Erythroblast (primary cell): ENCODE results near the gene HMGN3.

ENCODE experiments used
- GATA1 ChIP-seq: IDR thresholded peaks from 2 replicates; pipeline ENCODE4 v1.6.1; 2011; ENCODE audit warnings: low read depth, mild to moderate bottlenecking, control low read depth, low read length, moderate library complexity
- POLR2A ChIP-seq: IDR thresholded peaks from 2 replicates; pipeline ENCODE4 v1.6.1; 2011; ENCODE audit warnings: mild to moderate bottlenecking, low read length

DNA sequence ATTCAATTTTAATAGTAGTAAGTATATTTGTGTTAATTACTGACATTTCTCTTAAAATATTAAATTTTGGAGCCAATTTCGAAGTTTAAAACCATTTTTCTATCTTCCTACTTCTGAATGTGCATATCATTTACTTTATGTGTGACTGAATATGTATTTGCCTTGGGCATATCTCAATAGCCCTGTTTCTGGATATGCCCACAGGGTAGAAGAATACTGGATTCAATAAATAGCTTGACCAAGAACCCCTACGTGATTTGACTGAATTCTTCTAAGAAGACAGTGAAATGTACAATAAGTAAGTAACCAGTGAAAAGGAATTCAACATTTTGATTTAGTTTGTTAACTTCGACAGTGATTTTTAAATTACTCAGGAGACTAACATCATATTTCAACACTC lies 7.8 kb downstream of the HMGN3 start:
- no peak for TF ChIP-seq POLR2A
- no peak for TF ChIP-seq GATA1
